NCI-H2196 (cell line): ENCODE measurements around the gene ZDHHC16.

ENCODE experiments used
- DNase-seq: peaks from one replicate; lab custom pipeline; 2025; ENCODE audit not compliant: unreplicated experiment; lab: John Stamatoyannopoulos, UW

The ZDHHC16 gene

GRCh38 chr10:97506199-97506991 is 60.4 kb downstream of the ZDHHC16 start:
- no peak for DNase-seq
